ENCODE results near the gene ZNF496. TPM values are rescaled to one million over a fixed set of nuclear protein-coding genes. Genes with fewer than 3 reads are reported as not detected.

Gene ZNF496
- total and polyA plus RNA-seq, 11 donors: 6.2 to 37.9 (median 15.0) TPM

Other genes starting within 250 kb of the ZNF496 start
- 1 to 10 TPM; 1.5 to 5.4 (median 3.2) TPM for gene ZNF669, start 227.5 kb downstream of the ZNF496 start, total RNA-seq
- 1 to 10 TPM; 2.4 to 3.2 TPM for gene ZNF669, start 227.5 kb downstream of the ZNF496 start, polyA plus RNA-seq
- gene ZNF124, start 159.8 kb downstream of the ZNF496 start, total RNA-seq: 10 to 100 TPM in 5 of 9 donors, 1 to 10 TPM in 4; 7.8 to 13.8 (median 10.9) TPM
- 1 to 10 TPM in 1 of 2 donors, under 1 TPM in 1; 0.30 to 1.7 TPM for gene ZNF124, start 159.8 kb downstream of the ZNF496 start, polyA plus RNA-seq
- gene VN1R5, start 75.8 kb downstream of the ZNF496 start, total RNA-seq: not detected
- gene VN1R5, start 75.8 kb downstream of the ZNF496 start, polyA plus RNA-seq: not detected
- gene NLRP3, start 84.3 kb upstream of the ZNF496 start, total RNA-seq: 1 to 10 TPM in 3 of 9 donors, under 1 TPM in 6; 0.40 to 8.3 (median 0.60) TPM
- under 1 TPM; 0.19 to 0.64 TPM for gene NLRP3, start 84.3 kb upstream of the ZNF496 start, polyA plus RNA-seq
- gene OR2B11, start 126.2 kb upstream of the ZNF496 start, total RNA-seq: not detected
- gene OR2B11, start 126.2 kb upstream of the ZNF496 start, polyA plus RNA-seq: not detected
- gene OR2C3, start 204.6 kb upstream of the ZNF496 start, total RNA-seq: under 1 TPM in 1 of 9 donors, not detected in 8; 0.04 TPM
- not detected for gene OR2C3, start 204.6 kb upstream of the ZNF496 start, polyA plus RNA-seq
- gene GCSAML, start 217.3 kb upstream of the ZNF496 start, total RNA-seq: under 1 TPM in 4 of 9 donors, not detected in 5; 0.06 to 0.34 (median 0.07) TPM
- under 1 TPM in 1 of 2 donors, not detected in 1; 0.04 TPM for gene GCSAML, start 217.3 kb upstream of the ZNF496 start, polyA plus RNA-seq